DND-41 (cell line): ENCODE measurements around the gene MRFAP1.

Source experiments
- EZH2 ChIP-seq: IDR thresholded peaks from 3 replicates; pipeline ENCODE4 v1.6.1; 2012; ENCODE audit warnings: borderline replicate concordance, low read depth, mild to moderate bottlenecking, moderate library complexity, low read length, inconsistent platforms; ENCODE audit not compliant: severe bottlenecking
- TF ChIP-seq, protein P1 (sequence below): IDR thresholded peaks from 2 replicates; pipeline ENCODE4 v1.5.1; 2012; ENCODE audit warnings: borderline replicate concordance, low read length, moderate library complexity, mild to moderate bottlenecking; ENCODE audit not compliant: poor library complexity, severe bottlenecking; ENCODE audit errors: extremely low read depth

DNA sequence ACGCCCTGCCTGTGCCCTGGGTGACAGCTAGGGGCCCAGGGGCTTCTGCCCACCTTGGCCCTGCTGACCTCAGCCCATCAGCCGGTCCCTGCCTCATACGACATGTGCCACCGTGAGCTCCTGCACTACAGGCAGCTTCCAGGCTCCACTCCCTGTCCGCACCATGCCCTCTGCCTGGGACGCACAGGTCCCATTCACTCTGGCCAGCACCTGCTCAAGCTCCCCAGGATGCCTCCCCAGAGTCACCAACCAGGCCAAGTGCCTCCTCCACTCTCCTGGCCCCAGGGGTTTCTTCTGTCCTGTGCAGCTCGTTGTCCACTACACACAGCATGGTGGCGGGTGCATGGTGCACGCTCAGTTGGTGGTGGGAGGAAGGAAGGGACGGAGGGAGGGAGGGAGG is 20.2 kb upstream of the MRFAP1 start:
- TF ChIP-seq, protein P1, sequence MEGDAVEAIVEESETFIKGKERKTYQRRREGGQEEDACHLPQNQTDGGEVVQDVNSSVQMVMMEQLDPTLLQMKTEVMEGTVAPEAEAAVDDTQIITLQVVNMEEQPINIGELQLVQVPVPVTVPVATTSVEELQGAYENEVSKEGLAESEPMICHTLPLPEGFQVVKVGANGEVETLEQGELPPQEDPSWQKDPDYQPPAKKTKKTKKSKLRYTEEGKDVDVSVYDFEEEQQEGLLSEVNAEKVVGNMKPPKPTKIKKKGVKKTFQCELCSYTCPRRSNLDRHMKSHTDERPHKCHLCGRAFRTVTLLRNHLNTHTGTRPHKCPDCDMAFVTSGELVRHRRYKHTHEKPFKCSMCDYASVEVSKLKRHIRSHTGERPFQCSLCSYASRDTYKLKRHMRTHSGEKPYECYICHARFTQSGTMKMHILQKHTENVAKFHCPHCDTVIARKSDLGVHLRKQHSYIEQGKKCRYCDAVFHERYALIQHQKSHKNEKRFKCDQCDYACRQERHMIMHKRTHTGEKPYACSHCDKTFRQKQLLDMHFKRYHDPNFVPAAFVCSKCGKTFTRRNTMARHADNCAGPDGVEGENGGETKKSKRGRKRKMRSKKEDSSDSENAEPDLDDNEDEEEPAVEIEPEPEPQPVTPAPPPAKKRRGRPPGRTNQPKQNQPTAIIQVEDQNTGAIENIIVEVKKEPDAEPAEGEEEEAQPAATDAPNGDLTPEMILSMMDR, result no peak
- no peak for TF ChIP-seq EZH2
